ENCODE measurements around the gene INHBC. TPM values are rescaled to one million over a fixed set of nuclear protein-coding genes. Genes with fewer than 3 reads are reported as not detected.
A peak's percentile ranks its signal among the peaks of the same experiment; 100 is the strongest.

The INHBC gene
- total RNA-seq, 1 experiment from 2014 or later = 0.20 TPM

- intact Hi-C loops (cut with micrococcal nuclease) = no loop called here
- ATAC-seq = no peak
Measured at GRCh38 chr12:57455374-57456144, 21.0 kb downstream of the INHBC start.

More at GRCh38 chr12:57455374-57456144, 21.0 kb downstream of the INHBC start:
- Histone ChIP-seq H3K79me2 (ENCODE audit: insufficient read depth, low read length) (no peaks in the 10 kb centered on the region), H3K27ac (ENCODE audit: low read depth, low read length) (no peak overlapping the region), H3K4me1 (ENCODE audit: control insufficient read depth in 1 of 2, insufficient read depth in 2 of 2, low read length in 2 of 2) (peaks cover 32 to 51% of the 10 kb centered on the region in 2 experiments), H3K9me3 (ENCODE audit: control insufficient read depth in 1 of 2, insufficient read depth in 1 of 2, low read depth in 1 of 2, low read length in 2 of 2) (no peaks in the 10 kb centered on the region), H3K9me2 (ENCODE audit: insufficient read depth) (no peaks in the 10 kb centered on the region), H3K9ac (ENCODE audit: low read length) (no peak overlapping the region), H3K36me3 (ENCODE audit: control insufficient read depth in 1 of 2, insufficient read depth in 2 of 2, low read length in 2 of 2) (no peaks in the 10 kb centered on the region), H2AFZ (ENCODE audit: low read depth, low read length, poor library complexity, severe bottlenecking) (peak overlapping the region; percentile 75), H4K20me1 (ENCODE audit: insufficient read depth) (no peaks in the 10 kb centered on the region), H3K4me2 (ENCODE audit: low read length) (peak overlapping the region; percentile 44), H3K27me3 (ENCODE audit: insufficient read depth, low read length) (no peaks in the 10 kb centered on the region), H3K4me3 (replicated peaks in 1 of 2; ENCODE audit: low read depth in 1 of 2, low read length in 2 of 2) (peak overlapping the region in 1 of 2 experiments; percentile 19; a peak in 2 of 4 replicates)
- TF ChIP-seq, protein P1, sequence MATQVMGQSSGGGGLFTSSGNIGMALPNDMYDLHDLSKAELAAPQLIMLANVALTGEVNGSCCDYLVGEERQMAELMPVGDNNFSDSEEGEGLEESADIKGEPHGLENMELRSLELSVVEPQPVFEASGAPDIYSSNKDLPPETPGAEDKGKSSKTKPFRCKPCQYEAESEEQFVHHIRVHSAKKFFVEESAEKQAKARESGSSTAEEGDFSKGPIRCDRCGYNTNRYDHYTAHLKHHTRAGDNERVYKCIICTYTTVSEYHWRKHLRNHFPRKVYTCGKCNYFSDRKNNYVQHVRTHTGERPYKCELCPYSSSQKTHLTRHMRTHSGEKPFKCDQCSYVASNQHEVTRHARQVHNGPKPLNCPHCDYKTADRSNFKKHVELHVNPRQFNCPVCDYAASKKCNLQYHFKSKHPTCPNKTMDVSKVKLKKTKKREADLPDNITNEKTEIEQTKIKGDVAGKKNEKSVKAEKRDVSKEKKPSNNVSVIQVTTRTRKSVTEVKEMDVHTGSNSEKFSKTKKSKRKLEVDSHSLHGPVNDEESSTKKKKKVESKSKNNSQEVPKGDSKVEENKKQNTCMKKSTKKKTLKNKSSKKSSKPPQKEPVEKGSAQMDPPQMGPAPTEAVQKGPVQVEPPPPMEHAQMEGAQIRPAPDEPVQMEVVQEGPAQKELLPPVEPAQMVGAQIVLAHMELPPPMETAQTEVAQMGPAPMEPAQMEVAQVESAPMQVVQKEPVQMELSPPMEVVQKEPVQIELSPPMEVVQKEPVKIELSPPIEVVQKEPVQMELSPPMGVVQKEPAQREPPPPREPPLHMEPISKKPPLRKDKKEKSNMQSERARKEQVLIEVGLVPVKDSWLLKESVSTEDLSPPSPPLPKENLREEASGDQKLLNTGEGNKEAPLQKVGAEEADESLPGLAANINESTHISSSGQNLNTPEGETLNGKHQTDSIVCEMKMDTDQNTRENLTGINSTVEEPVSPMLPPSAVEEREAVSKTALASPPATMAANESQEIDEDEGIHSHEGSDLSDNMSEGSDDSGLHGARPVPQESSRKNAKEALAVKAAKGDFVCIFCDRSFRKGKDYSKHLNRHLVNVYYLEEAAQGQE (IDR thresholded peaks at IDR 0.05; ENCODE audit: low read depth) = no peak
- no peak for TF ChIP-seq RAD21 (IDR thresholded peaks at IDR 0.05; ENCODE audit: low read depth)
- TF ChIP-seq, protein P2, sequence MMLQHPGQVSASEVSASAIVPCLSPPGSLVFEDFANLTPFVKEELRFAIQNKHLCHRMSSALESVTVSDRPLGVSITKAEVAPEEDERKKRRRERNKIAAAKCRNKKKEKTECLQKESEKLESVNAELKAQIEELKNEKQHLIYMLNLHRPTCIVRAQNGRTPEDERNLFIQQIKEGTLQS (IDR thresholded peaks at IDR 0.05) = no peak
- ChIA-PET CTCF (interaction anchor here (0.6 to 2.5 kb wide), 18 partner anchors 11 to 271 kb away, joined by 3 to 23 read pairs (median 4); partner anchors contain the start of gene NXPH4), RAD21 (ENCODE audit: low non-redundant PET in 1 of 2, low total read pairs in 2 of 2, uncharacterized antibody in 2 of 2, unreplicated experiment in 2 of 2) (no interaction called here), POLR2A (interaction anchor here (0.6 to 1.2 kb wide), 4 partner anchors 30 to 226 kb away, joined by 3 to 4 read pairs (median 4); partner anchors contain the start of gene SHMT2)
- BruUV-seq (replicated peaks) = no TSS peak
- DNase-seq (ENCODE audit: low read depth, low spot score) = no peak
